Common myeloid progenitor, CD34-positive (primary cell): ENCODE data around the gene SCUBE1.

Source experiments
- CTCF ChIA-PET: fragments of 350-600 bp; sonication (Branson Sonifier 250); formaldehyde crosslinking; loops from one replicate; lab custom pipeline; 2021; ENCODE audit warnings: antibody characterized with exemption; lab: Charles Lee
- POLR2A ChIA-PET: fragments of 350-600 bp; sonication (Branson Sonifier 250); formaldehyde crosslinking; loops from one replicate; lab custom pipeline; 2021; ENCODE audit warnings: antibody characterized with exemption; lab: Charles Lee
- DNase-seq, 3 donors: peaks; one replicate each; pipeline versions ENCODE4 v3.0.0 to v3.0.0-alpha.2; 2013
- H3K27ac ChIP-seq, 2 experiments: 1 replicate in 1 of 2; 2 replicates in 1 of 2; pipeline ENCODE4 v1.7.0; 2013; ENCODE audit warnings: inconsistent platforms in 2 of 2, low read length in 2 of 2, mild to moderate bottlenecking in 2 of 2, low read depth in 1 of 2, moderate library complexity in 1 of 2; ENCODE audit not compliant: severe bottlenecking in 2 of 2, insufficient read depth in 1 of 2, poor library complexity in 1 of 2
- H3K27me3 ChIP-seq, 5 experiments: replicated peaks in 2 of 5; 1 replicate in 3 of 5; 2 replicates in 2 of 5; pipeline versions ENCODE4 v1.6.1 to v1.7.0; 2013; ENCODE audit warnings: low read length in 4 of 5, mild to moderate bottlenecking in 2 of 5, moderate library complexity in 2 of 5, inconsistent platforms in 1 of 5; ENCODE audit not compliant: insufficient read depth in 5 of 5, control insufficient read depth in 4 of 5
- H3K36me3 ChIP-seq, 4 experiments: 1 replicate in 2 of 4; 2 replicates in 2 of 4; pipeline versions ENCODE4 v1.6.1 to v1.7.0; 2013; ENCODE audit warnings: low read length in 3 of 4, control low read depth in 1 of 4, mild to moderate bottlenecking in 1 of 4; ENCODE audit not compliant: control insufficient read depth in 4 of 4, insufficient read depth in 4 of 4
- H3K4me1 ChIP-seq, 4 experiments: 1 replicate in 3 of 4; 2 replicates in 1 of 4; pipeline versions ENCODE4 v1.6.1 to v1.7.1; 2013; ENCODE audit warnings: low read length in 3 of 4, mild to moderate bottlenecking in 3 of 4, control low read depth in 1 of 4, inconsistent platforms in 1 of 4, moderate library complexity in 1 of 4; ENCODE audit not compliant: control insufficient read depth in 4 of 4, insufficient read depth in 4 of 4; ENCODE audit errors: control extremely low read depth in 1 of 4
- H3K4me3 ChIP-seq, 7 experiments: 1 replicate in 4 of 7; 2 replicates in 3 of 7; pipeline versions ENCODE4 v1.5.1 to v1.7.0; 2013; ENCODE audit warnings: mild to moderate bottlenecking in 7 of 7, low read length in 6 of 7, moderate library complexity in 6 of 7, inconsistent platforms in 2 of 7, low read depth in 2 of 7, control low read depth in 1 of 7; ENCODE audit not compliant: insufficient read depth in 4 of 7, control insufficient read depth in 1 of 7; ENCODE audit errors: extremely low read depth in 1 of 7
- H3K9me3 ChIP-seq, 5 experiments: 1 replicate in 4 of 5; 2 replicates in 1 of 5; pipeline versions ENCODE4 v1.6.1 to v1.7.1; 2013; ENCODE audit warnings: low read length in 4 of 5, mild to moderate bottlenecking in 2 of 5, inconsistent platforms in 1 of 5, low read depth in 1 of 5, moderate library complexity in 1 of 5; ENCODE audit not compliant: control insufficient read depth in 4 of 5, insufficient read depth in 2 of 5; ENCODE audit errors: control extremely low read depth in 1 of 5
- WGBS: methylation state at CpG from one replicate; pipeline ENCODE4 v1.1.5; 2013; ENCODE audit not compliant: insufficient coverage; 5-methylcytosine and 5-hydroxymethylcytosine counted together

Gene SCUBE1

GRCh38 chr22:43269646-43270045 is 73.5 kb downstream of the SCUBE1 start:
- ChIA-PET CTCF (interaction anchor here (1.0 to 11.7 kb wide), 10 partner anchors 11 to 648 kb away, joined by 3 to 141 read pairs (median 7); partner anchors contain the start of gene SCUBE1), POLR2A (no interaction called here)
- H3K27ac ChIP-seq: no peak overlapping the region
- no peak overlapping the region for H3K4me3 ChIP-seq
- 93% methylated on average over 11 of the region's 14 CpGs for WGBS
- no peaks in the 10 kb centered on the region for H3K27me3 ChIP-seq
- DNase-seq: no peak
- no peaks in the 10 kb centered on the region for H3K9me3 ChIP-seq
- peaks cover 6 to 43% (median 30%) of the 10 kb centered on the region in 4 experiments for H3K4me1 ChIP-seq
- H3K36me3 ChIP-seq: no peaks in the 10 kb centered on the region

- Histone ChIP-seq H3K36me3 (no peaks in the 10 kb centered on the region), H3K4me1 (peaks cover 9 to 45% (median 33%) of the 10 kb centered on the region in 4 experiments), H3K4me3 (no peak overlapping the region), H3K9me3 (no peaks in the 10 kb centered on the region), H3K27me3 (no peaks in the 10 kb centered on the region), H3K27ac (no peak overlapping the region)
- POLR2A ChIA-PET: no interaction called here
- CTCF ChIA-PET: interaction anchor here (1.1 to 11.7 kb wide), 7 partner anchors 18 to 80 kb away, joined by 6 to 141 read pairs (median 11); partner anchors contain the start of gene SCUBE1
- no peak for DNase-seq
- 95% methylated on average over 7 of the region's 16 CpGs for WGBS
Measured at GRCh38 chr22:43269246-43269645, 73.9 kb downstream of the SCUBE1 start.

GRCh38 chr22:43267981-43268660 is 75.1 kb downstream of the SCUBE1 start:
- Histone ChIP-seq H3K36me3 (no peaks in the 10 kb centered on the region), H3K27me3 (no peaks in the 10 kb centered on the region), H3K27ac (no peak overlapping the region), H3K4me1 (peaks cover 11 to 54% (median 44%) of the 10 kb centered on the region in 4 experiments), H3K4me3 (no peak overlapping the region), H3K9me3 (no peaks in the 10 kb centered on the region)
- no peak for DNase-seq
- 94% methylated on average over 12 of the region's 13 CpGs for WGBS
- POLR2A ChIA-PET: interaction anchor here (0.8 kb wide), 1 partner anchor 10 kb away, joined by 3 read pairs; no protein-coding TSS in a partner anchor
- CTCF ChIA-PET: interaction anchor here (1.0 to 13.0 kb wide), 11 partner anchors 8 to 118 kb away, joined by 3 to 141 read pairs (median 8); partner anchors contain the start of gene SCUBE1

GRCh38 chr22:43267332-43267980 is 75.7 kb downstream of the SCUBE1 start:
- no peaks in the 10 kb centered on the region for H3K9me3 ChIP-seq
- no peak overlapping the region for H3K4me3 ChIP-seq
- no peaks in the 10 kb centered on the region for H3K27me3 ChIP-seq
- H3K36me3 ChIP-seq: no peaks in the 10 kb centered on the region
- DNase-seq: peak in 2 of 3 donors; percentile 47 to 61
- CTCF ChIA-PET: interaction anchor here (1.0 to 13.0 kb wide), 12 partner anchors 9 to 118 kb away, joined by 3 to 97 read pairs (median 6); no protein-coding TSS in a partner anchor
- POLR2A ChIA-PET: interaction anchor here (0.8 to 2.2 kb wide), 2 partner anchors 9 to 10 kb away, joined by 3 to 13 read pairs; no protein-coding TSS in a partner anchor
- WGBS: 82% methylated on average over 12 of the region's 13 CpGs
- H3K4me1 ChIP-seq: peaks cover 11 to 61% (median 51%) of the 10 kb centered on the region in 4 experiments
- no peak overlapping the region for H3K27ac ChIP-seq

- no peak overlapping the region for H3K27ac ChIP-seq
- no peaks in the 10 kb centered on the region for H3K27me3 ChIP-seq
- DNase-seq: peak in 2 of 3 donors; percentile 46 to 52
- H3K9me3 ChIP-seq: no peaks in the 10 kb centered on the region
- 80% methylated on average over 2 of the region's 9 CpGs for WGBS
- POLR2A ChIA-PET: interaction anchor here (2.2 kb wide), 1 partner anchor 9 kb away, joined by 13 read pairs; no protein-coding TSS in a partner anchor
- peaks cover 13 to 74% (median 58%) of the 10 kb centered on the region in 4 experiments for H3K4me1 ChIP-seq
- H3K4me3 ChIP-seq: no peak overlapping the region
- CTCF ChIA-PET: interaction anchor here (0.9 to 13.0 kb wide), 10 partner anchors 8 to 120 kb away, joined by 3 to 97 read pairs (median 14); no protein-coding TSS in a partner anchor
- H3K36me3 ChIP-seq: no peaks in the 10 kb centered on the region
Measured at GRCh38 chr22:43266076-43266475, 77.1 kb downstream of the SCUBE1 start.

GRCh38 chr22:43263645-43264514 is 79.3 kb downstream of the SCUBE1 start:
- peak overlapping the region; percentile 95 for H3K27ac ChIP-seq
- H3K27me3 ChIP-seq: no peaks in the 10 kb centered on the region
- H3K36me3 ChIP-seq: no peaks in the 10 kb centered on the region
- no peaks in the 10 kb centered on the region for H3K9me3 ChIP-seq
- under 1% methylated on average over 27 of the region's 27 CpGs for WGBS
- POLR2A ChIA-PET: interaction anchor here (0.6 to 2.8 kb wide), 7 partner anchors 9 to 1429 kb away, joined by 3 to 16 read pairs (median 9); partner anchors contain the start of gene TTLL12
- peaks cover 13 to 86% (median 62%) of the 10 kb centered on the region in 4 experiments for H3K4me1 ChIP-seq
- DNase-seq: peak; percentile 99
- H3K4me3 ChIP-seq: peak overlapping the region in 5 of 7 experiments; percentile 21 to 61 (median 50)
- CTCF ChIA-PET: interaction anchor here (0.9 to 13.0 kb wide), 8 partner anchors 9 to 122 kb away, joined by 3 to 97 read pairs (median 26); no protein-coding TSS in a partner anchor
